ENCODE measurements around the gene RHOJ. TPM values are rescaled to one million over a fixed set of nuclear protein-coding genes. Genes with fewer than 3 reads are reported as not detected.

The RHOJ gene
- total and polyA plus RNA-seq, 9 donors = 7.1 to 44.9 (median 26.6) TPM

DNA sequence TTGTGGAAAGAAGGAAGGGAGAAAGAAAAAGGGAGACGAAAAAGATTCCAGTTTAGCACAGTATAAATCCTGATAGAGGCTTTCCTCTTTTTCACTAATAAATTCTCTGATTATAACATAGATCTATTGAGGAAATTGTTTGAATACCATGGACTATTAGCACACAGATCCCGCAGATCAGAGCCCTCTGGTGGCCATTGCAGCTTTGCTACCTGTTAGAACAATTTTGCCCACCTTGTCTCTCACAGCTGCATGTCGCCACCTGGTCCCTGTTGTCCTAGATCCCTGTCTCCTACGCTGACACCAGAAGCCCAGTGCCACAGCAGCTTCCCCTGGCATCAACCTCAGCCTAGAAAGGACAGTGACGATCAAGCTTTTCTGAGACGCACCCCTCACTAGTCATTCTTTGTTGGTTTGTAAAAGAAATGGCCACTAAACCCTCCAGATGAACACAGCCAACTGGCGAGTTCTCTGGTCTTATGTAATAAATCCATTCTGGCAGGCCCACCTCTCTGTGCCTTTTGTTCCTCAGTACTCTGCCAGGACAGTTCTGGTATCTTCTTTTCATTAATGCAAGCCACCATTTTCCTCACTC lies 104.6 kb downstream of the RHOJ start:
- 42% methylated on average over 4 of the region's 7 CpGs for whole genome bisulfite sequencing (ENCODE audit: insufficient coverage)

DNA sequence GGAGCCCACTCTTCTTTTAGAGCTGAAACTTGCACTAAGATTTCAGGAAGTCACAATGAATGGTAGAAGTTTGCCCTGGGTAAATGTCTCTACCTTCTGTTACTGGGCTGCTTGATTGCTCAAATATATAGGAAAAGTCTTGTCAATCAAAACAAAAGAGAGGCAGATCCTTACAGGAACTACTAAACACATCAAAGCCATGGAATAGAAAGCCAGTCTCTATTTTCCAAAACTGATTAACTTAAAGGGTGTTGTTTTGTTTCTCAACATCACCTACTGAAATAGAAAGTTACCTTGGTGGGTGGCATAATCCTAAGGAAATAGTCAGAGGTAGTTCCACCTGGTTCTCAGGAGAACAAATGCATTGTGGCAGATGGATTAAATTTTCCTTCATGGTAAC lies 114.6 kb downstream of the RHOJ start, which contains the start of gene GPHB5:
GPHB5 (minus strand) TSS at position 101 of the 400 bp plus-strand sequence. CDS start 1,086 bp downstream, outside the sequence.
- H3K27ac ChIP-seq (ENCODE audit: low read length) = no peak within 1 kb of the TSS
- DNase-seq = no peak
- H3K4me1 ChIP-seq (ENCODE audit: control insufficient read depth, insufficient read depth, low read length) = peaks cover 2% of the 10 kb centered on the region
- H3K36me3 ChIP-seq (ENCODE audit: control insufficient read depth, insufficient read depth, low read length) = no peaks in the 10 kb centered on the region
- H3K27me3 ChIP-seq (ENCODE audit: control insufficient read depth, insufficient read depth, low read length) = no peaks in the 10 kb centered on the region
- H3K4me3 ChIP-seq (ENCODE audit: low read length) = no peak within 1 kb of the TSS
- no peaks in the 10 kb centered on the region for H3K9me3 ChIP-seq (replicated peaks; ENCODE audit: control insufficient read depth, low read depth, low read length)

More for the DNA sequence above, 104.6 kb downstream of the RHOJ start:
- Histone ChIP-seq H3K36me3 (ENCODE audit: control insufficient read depth, insufficient read depth, low read length) (no peaks in the 10 kb centered on the region), H3K27ac (ENCODE audit: low read length) (no peak overlapping the region), H3K4me3 (ENCODE audit: low read length) (no peak overlapping the region), H3K27me3 (ENCODE audit: control insufficient read depth, insufficient read depth, low read length) (no peaks in the 10 kb centered on the region), H3K9me3 (replicated peaks; ENCODE audit: control insufficient read depth, low read depth, low read length) (no peaks in the 10 kb centered on the region), H3K4me1 (ENCODE audit: control insufficient read depth, insufficient read depth, low read length) (no peaks in the 10 kb centered on the region)
- no peak for DNase-seq

DNA sequence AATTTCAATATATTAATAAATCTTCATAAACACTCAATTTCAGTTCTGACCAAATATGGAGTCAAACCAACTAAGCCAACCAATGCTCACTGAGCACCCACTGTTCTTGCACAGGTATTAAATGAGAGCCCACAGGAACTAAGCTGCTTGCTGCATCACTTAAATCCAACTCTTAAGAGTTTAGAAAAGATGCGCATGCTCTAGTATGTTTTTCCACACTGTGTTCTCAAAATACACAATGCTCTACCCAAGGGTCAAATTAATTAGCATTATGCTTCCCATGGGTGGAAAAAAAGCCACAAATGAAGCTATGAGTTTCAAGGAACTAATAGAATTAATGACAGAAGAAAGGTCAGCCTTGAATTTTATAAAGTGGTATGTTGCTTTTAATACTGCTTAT lies 118.2 kb downstream of the RHOJ start:
- Histone ChIP-seq H3K9me3 (replicated peaks; ENCODE audit: control insufficient read depth, low read depth, low read length) (no peaks in the 10 kb centered on the region), H3K4me1 (ENCODE audit: control insufficient read depth, insufficient read depth, low read length) (peaks cover 2% of the 10 kb centered on the region), H3K4me3 (ENCODE audit: low read length) (no peak overlapping the region), H3K36me3 (ENCODE audit: control insufficient read depth, insufficient read depth, low read length) (no peaks in the 10 kb centered on the region), H3K27ac (ENCODE audit: low read length) (no peak overlapping the region), H3K27me3 (ENCODE audit: control insufficient read depth, insufficient read depth, low read length) (no peaks in the 10 kb centered on the region)
- no peak for DNase-seq
- no CpG with 5 or more reads among the region's 1 CpG for WGBS (ENCODE audit: insufficient coverage)

DNA sequence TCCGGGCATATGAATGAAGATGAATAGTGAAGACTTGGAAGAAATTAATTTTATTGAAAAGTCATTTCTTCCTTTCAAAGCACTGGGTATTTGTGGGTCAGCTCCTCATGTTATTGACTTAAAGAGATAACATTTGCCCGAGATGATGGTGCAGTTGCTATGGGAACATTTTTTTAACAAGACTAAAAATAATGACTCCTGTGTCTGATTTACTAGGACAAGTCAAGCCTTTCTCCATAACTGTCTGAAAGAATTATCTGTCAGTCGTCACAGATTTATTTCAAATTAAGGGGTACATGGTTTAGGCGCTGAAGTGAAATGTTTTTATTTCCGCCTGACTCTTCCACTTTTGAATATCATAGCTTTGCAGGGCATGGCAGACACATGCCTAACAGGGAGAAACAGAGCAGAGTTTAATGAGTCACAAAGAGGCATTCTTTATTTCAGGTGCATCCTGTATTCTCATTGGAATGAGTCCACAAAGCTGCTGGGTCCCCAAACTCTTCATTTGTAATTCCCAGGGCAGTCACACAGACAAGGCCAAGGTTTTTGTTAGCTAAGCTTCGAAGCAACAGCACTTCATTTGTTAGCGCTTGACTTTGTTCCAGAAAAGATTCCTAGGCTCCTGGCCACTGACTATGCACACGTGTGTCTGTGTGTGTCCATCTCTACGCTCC lies 118.8 kb downstream of the RHOJ start:
- no peak overlapping the region for H3K4me3 ChIP-seq (ENCODE audit: low read length)
- peak; percentile 87 for DNase-seq
- H3K9me3 ChIP-seq (replicated peaks; ENCODE audit: control insufficient read depth, low read depth, low read length) = no peaks in the 10 kb centered on the region
- H3K4me1 ChIP-seq (ENCODE audit: control insufficient read depth, insufficient read depth, low read length) = peaks cover 2% of the 10 kb centered on the region
- H3K27me3 ChIP-seq (ENCODE audit: control insufficient read depth, insufficient read depth, low read length) = no peaks in the 10 kb centered on the region
- no peak overlapping the region for H3K27ac ChIP-seq (ENCODE audit: low read length)
- H3K36me3 ChIP-seq (ENCODE audit: control insufficient read depth, insufficient read depth, low read length) = no peaks in the 10 kb centered on the region
- 0% methylated on average over 1 of the region's 9 CpGs for WGBS (ENCODE audit: insufficient coverage)

DNA sequence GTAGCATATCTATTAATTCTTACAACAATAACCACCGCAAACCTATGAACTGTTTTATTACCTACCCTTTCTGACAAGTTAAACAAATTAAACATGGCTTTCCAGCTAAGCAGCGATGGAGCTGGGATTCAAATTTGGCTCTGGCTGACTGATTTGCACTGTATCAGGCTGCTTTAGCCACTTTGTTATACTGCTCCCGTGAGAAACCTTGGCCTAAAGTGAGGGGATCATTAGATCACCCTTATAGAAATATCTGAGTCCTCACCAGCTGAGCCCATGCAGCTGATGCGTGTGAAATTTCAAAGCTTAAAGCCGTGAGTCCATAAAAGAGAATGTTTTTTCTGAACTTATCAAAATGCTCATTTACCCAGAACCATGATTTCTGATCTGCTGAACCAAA lies 122.6 kb downstream of the RHOJ start:
- H3K27ac ChIP-seq (ENCODE audit: low read length) = no peak overlapping the region
- no peak for DNase-seq

DNA sequence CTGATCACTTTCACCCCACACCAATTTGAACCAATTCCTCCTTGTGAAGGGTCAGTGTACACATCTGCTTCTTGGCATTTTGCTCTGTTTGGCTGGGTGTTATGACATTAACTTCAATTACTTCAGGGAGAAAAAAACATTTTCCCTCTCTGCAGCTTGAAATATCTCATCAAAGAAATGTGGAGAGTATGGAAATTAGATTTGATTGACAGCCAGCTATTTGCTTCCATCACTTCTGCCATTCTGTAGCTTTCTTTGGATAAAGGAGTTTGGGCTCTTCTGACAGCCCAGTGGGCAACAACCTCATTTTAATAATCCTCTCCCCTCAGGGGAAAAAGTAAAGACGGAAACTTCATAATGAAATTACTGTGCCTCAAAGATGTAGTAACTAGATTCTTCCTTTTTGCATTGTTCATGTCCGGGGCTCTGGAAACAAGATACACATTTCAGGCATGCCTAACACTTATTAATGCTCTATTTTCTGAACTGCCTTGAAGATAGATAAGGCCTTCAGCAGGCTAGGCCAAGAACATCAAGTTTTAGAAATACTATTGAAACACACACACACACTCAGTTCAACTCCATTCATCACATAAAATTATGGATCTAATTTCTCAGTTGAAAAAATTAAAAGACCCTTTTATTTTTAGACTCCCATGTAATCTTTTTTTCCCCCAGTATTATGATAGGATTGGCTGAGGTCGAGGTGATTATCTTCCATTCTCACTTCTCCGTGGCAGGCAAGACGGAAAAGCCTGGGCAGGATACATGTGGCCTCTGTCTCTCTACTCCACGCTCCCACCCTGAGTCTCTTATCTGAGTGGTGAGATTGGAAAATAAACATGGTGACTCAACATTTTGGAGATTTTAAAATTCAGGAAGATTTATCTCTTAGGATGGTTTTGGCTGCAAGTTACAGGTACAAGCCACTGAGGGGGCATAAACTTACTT lies 124.8 kb downstream of the RHOJ start:
- H3K36me3 ChIP-seq (ENCODE audit: control insufficient read depth, insufficient read depth, low read length) = no peaks in the 10 kb centered on the region
- H3K27ac ChIP-seq (ENCODE audit: low read length) = no peak overlapping the region
- no peak for DNase-seq
- no peak overlapping the region for H3K4me3 ChIP-seq (ENCODE audit: low read length)
- H3K27me3 ChIP-seq (ENCODE audit: control insufficient read depth, insufficient read depth, low read length) = no peaks in the 10 kb centered on the region
- H3K9me3 ChIP-seq (replicated peaks; ENCODE audit: control insufficient read depth, low read depth, low read length) = no peaks in the 10 kb centered on the region
- 20% methylated on average over 1 of the region's 6 CpGs for whole genome bisulfite sequencing (ENCODE audit: insufficient coverage)
- no peaks in the 10 kb centered on the region for H3K4me1 ChIP-seq (ENCODE audit: control insufficient read depth, insufficient read depth, low read length)

More for the DNA sequence above, 122.6 kb downstream of the RHOJ start:
- H3K4me1 ChIP-seq (ENCODE audit: control insufficient read depth, insufficient read depth, low read length) = peaks cover 2% of the 10 kb centered on the region
- H3K9me3 ChIP-seq (replicated peaks; ENCODE audit: control insufficient read depth, low read depth, low read length) = no peaks in the 10 kb centered on the region
- H3K36me3 ChIP-seq (ENCODE audit: control insufficient read depth, insufficient read depth, low read length) = no peaks in the 10 kb centered on the region
- H3K4me3 ChIP-seq (ENCODE audit: low read length) = no peak overlapping the region
- no peaks in the 10 kb centered on the region for H3K27me3 ChIP-seq (ENCODE audit: control insufficient read depth, insufficient read depth, low read length)
- 82% methylated on average over 1 of the region's 5 CpGs for WGBS (ENCODE audit: insufficient coverage)

DNA sequence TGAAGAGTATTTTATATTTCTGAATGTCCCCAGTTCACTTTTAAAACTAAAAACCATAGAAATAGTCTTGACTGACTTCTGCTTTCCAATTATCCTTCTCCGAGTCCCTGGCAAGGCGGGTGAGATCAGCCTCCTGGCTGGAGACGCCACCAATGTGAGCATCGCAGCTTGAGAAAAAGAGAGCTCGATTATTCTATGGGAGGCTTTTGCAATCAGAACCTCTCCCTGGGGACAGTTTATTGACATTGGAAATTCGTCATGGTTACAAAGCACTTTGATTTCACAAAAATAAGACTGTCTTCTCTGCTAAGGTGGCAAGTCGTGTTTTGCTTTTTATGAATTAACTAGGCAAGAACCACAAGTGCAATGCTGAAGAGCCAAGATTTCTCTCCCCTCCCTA lies 138.1 kb downstream of the RHOJ start:
- 48% methylated on average over 3 of the region's 7 CpGs for WGBS (ENCODE audit: insufficient coverage)
- peak; percentile 28 for DNase-seq

More for the DNA sequence above, 138.1 kb downstream of the RHOJ start:
- H3K27me3 ChIP-seq (ENCODE audit: control insufficient read depth, insufficient read depth, low read length) = no peaks in the 10 kb centered on the region
- no peaks in the 10 kb centered on the region for H3K36me3 ChIP-seq (ENCODE audit: control insufficient read depth, insufficient read depth, low read length)
- no peaks in the 10 kb centered on the region for H3K4me1 ChIP-seq (ENCODE audit: control insufficient read depth, insufficient read depth, low read length)
- no peak overlapping the region for H3K27ac ChIP-seq (ENCODE audit: low read length)
- no peak overlapping the region for H3K4me3 ChIP-seq (ENCODE audit: low read length)
- no peaks in the 10 kb centered on the region for H3K9me3 ChIP-seq (replicated peaks; ENCODE audit: control insufficient read depth, low read depth, low read length)

Other genes with a start within 250 kb of the RHOJ start
- gene KCNH5, start 159.0 kb upstream of the RHOJ start, total RNA-seq = 0.04 TPM
- under 1 TPM; 0.04 to 0.17 (median 0.05) TPM for gene KCNH5, start 159.0 kb upstream of the RHOJ start, polyA plus RNA-seq (ENCODE audit: insufficient read depth in 1 of 8, insufficient read length in 8 of 8, low replicate concordance in 1 of 8)
- not detected for gene GPHB5, start 114.5 kb downstream of the RHOJ start, total RNA-seq
- not detected for gene GPHB5, start 114.5 kb downstream of the RHOJ start, polyA plus RNA-seq (ENCODE audit: insufficient read depth in 1 of 8, insufficient read length in 8 of 8, low replicate concordance in 1 of 8)

Measured in muscle of leg (tissue), 11 donors.